Measurements from ENCODE around the gene TIE1.

DNA sequence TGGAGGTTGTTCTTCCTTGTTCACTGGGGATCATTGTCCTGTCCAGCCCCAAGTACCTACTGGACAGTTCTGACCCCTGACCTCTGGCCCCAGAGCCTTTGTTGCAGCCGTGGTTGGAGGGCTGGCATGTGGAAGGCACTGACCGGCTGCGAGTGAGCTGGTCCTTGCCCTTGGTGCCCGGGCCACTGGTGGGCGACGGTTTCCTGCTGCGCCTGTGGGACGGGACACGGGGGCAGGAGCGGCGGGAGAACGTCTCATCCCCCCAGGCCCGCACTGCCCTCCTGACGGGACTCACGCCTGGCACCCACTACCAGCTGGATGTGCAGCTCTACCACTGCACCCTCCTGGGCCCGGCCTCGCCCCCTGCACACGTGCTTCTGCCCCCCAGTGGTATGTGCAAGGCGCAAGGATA is 11.4 kb downstream of the TIE1 start:
- TF ChIP-seq CTCF (IDR thresholded peaks at IDR 0.05) (no peak), POLR2A (IDR thresholded peaks at IDR 0.05) (no peak)

All from right lobe of liver (tissue), 4 donors.